ENCODE measurements around the gene DDX28. TPM values are rescaled to one million over a fixed set of nuclear protein-coding genes. Genes with fewer than 3 reads are reported as not detected.

DDX28 gene
- total RNA-seq, 3 donors from 2014 or later, result 6.1 to 7.2 (median 6.8) TPM

DNA sequence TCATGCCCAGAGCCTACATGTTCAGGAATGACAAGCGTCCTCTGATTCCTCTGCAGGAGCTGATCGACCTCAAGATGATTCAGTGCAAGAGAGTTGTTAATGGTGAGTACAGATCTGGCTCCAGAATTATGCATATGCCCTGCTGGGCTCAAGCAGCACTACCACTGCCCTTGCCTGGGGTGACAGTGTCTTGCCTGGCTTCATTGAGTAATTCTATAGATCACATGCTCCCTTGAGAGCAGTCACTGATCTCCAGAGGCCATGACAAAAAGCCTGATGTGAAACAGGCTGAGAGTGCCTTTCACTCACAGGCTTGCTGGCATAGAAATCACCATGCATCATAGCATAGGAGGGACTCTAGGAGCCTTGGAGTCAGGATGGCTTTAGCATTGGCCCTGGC is 26.4 kb upstream of the DDX28 start:
- no peaks in the 10 kb centered on the region for H3K4me1 ChIP-seq (ENCODE audit: low read depth)
- TF ChIP-seq, protein P1, sequence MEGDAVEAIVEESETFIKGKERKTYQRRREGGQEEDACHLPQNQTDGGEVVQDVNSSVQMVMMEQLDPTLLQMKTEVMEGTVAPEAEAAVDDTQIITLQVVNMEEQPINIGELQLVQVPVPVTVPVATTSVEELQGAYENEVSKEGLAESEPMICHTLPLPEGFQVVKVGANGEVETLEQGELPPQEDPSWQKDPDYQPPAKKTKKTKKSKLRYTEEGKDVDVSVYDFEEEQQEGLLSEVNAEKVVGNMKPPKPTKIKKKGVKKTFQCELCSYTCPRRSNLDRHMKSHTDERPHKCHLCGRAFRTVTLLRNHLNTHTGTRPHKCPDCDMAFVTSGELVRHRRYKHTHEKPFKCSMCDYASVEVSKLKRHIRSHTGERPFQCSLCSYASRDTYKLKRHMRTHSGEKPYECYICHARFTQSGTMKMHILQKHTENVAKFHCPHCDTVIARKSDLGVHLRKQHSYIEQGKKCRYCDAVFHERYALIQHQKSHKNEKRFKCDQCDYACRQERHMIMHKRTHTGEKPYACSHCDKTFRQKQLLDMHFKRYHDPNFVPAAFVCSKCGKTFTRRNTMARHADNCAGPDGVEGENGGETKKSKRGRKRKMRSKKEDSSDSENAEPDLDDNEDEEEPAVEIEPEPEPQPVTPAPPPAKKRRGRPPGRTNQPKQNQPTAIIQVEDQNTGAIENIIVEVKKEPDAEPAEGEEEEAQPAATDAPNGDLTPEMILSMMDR (IDR thresholded peaks at IDR 0.05), result no peak
- no peak for DNase-seq
- H3K36me3 ChIP-seq (ENCODE audit: low read depth), result no peaks in the 10 kb centered on the region
- intact Hi-C loops (cut with DNase I, micrococcal nuclease), result no loop called here
- no peak overlapping the region for H3K4me3 ChIP-seq
- ATAC-seq, result no peak
- H3K9me3 ChIP-seq, result no peaks in the 10 kb centered on the region

GRCh38 chr16:68047987-68048386 is 25.0 kb upstream of the DDX28 start:
- Histone ChIP-seq H3K9me3 (no peaks in the 10 kb centered on the region), H3K4me3 (no peak overlapping the region), H3K4me1 (ENCODE audit: low read depth) (no peaks in the 10 kb centered on the region), H3K36me3 (ENCODE audit: low read depth) (no peaks in the 10 kb centered on the region)
- DNase-seq (no peak), ATAC-seq (no peak)
- intact Hi-C loops (cut with DNase I, micrococcal nuclease), result no loop called here
- TF ChIP-seq, protein P1 (IDR thresholded peaks at IDR 0.05), result no peak

- DNase-seq (no peak), ATAC-seq (no peak)
- Histone ChIP-seq H3K4me3 (no peak overlapping the region), H3K9me3 (no peaks in the 10 kb centered on the region), H3K4me1 (ENCODE audit: low read depth) (no peaks in the 10 kb centered on the region), H3K36me3 (ENCODE audit: low read depth) (no peaks in the 10 kb centered on the region)
- intact Hi-C loops (cut with DNase I, micrococcal nuclease), result no loop called here
- TF ChIP-seq, protein P1 (IDR thresholded peaks at IDR 0.05), result no peak
Measured at GRCh38 chr16:68046106-68046505, 23.1 kb upstream of the DDX28 start.

- Histone ChIP-seq H3K9me3 (no peaks in the 10 kb centered on the region), H3K36me3 (ENCODE audit: low read depth) (no peaks in the 10 kb centered on the region), H3K4me1 (ENCODE audit: low read depth) (no peaks in the 10 kb centered on the region), H3K4me3 (no peak overlapping the region)
- DNase-seq (no peak), ATAC-seq (no peak)
- intact Hi-C loops (cut with DNase I, micrococcal nuclease), result no loop called here
- TF ChIP-seq, protein P1 (IDR thresholded peaks at IDR 0.05), result no peak
Measured at GRCh38 chr16:68041783-68042182, 18.8 kb upstream of the DDX28 start.

- Histone ChIP-seq H3K36me3 (ENCODE audit: low read depth) (no peaks in the 10 kb centered on the region), H3K9me3 (no peaks in the 10 kb centered on the region), H3K4me1 (ENCODE audit: low read depth) (no peaks in the 10 kb centered on the region), H3K4me3 (no peak overlapping the region)
- intact Hi-C loops (cut with DNase I, micrococcal nuclease), result no loop called here
- DNase-seq, result peak; percentile 89 to 93 (median 89)
- peak; percentile 100 for ATAC-seq
- TF ChIP-seq, protein P1 (IDR thresholded peaks at IDR 0.05), result peak; percentile 80
Measured at GRCh38 chr16:68040506-68041288, 17.7 kb upstream of the DDX28 start.

All from mucosa of descending colon (tissue), 3 donors.